ENCODE results near the gene TLR3. TPM values are rescaled to one million over a fixed set of nuclear protein-coding genes. Genes with fewer than 3 reads are reported as not detected.

Gene TLR3
- polyA plus RNA-seq, 3 donors: 2.9 to 3.3 (median 3.2) TPM

GRCh38 chr4:186092296-186092695, 23.3 kb downstream of the TLR3 start:
- no peak overlapping the region for H3K27ac ChIP-seq (ENCODE audit: low read depth, low read length)
- WGBS, 3 donors: 94 to 95% (median 94%) methylated on average over 17 of the region's 17 CpGs

- no peak overlapping the region for H3K27ac ChIP-seq (ENCODE audit: low read depth, low read length)
- 57 to 76% (median 66%) methylated on average over 13 of the region's 13 CpGs for WGBS, 3 donors
Measured at GRCh38 chr4:186095406-186095805, 26.4 kb downstream of the TLR3 start.

- 64 to 84% (median 71%) methylated on average over 9 of the region's 9 CpGs for WGBS, 3 donors
- no peak overlapping the region for H3K27ac ChIP-seq (ENCODE audit: low read depth, low read length)
Measured at GRCh38 chr4:186096681-186097165, 27.8 kb downstream of the TLR3 start.

GRCh38 chr4:186097386-186097785, 28.4 kb downstream of the TLR3 start:
- WGBS, 3 donors: 67 to 84% (median 76%) methylated on average over 5 of the region's 5 CpGs

GRCh38 chr4:186102931-186103330, 34.0 kb downstream of the TLR3 start:
- no peak overlapping the region for H3K27ac ChIP-seq (ENCODE audit: low read depth, low read length)
- WGBS, 3 donors: 90 to 96% (median 91%) methylated on average over 12 of the region's 12 CpGs

More at GRCh38 chr4:186097386-186097785, 28.4 kb downstream of the TLR3 start:
- no peak overlapping the region for H3K27ac ChIP-seq (ENCODE audit: low read depth, low read length)

- 7 to 18% (median 18%) methylated on average over 46 to 57 of the region's 57 CpGs for WGBS, 3 donors
- H3K27ac ChIP-seq (ENCODE audit: low read depth, low read length): no peak within 1 kb of the TSS
Measured at GRCh38 chr4:186104114-186104889, 35.3 kb downstream of the TLR3 start, which contains the start of gene FAM149A. FAM149A (plus strand) TSS chr4:186104704.

GRCh38 chr4:186104890-186105646, 36.1 kb downstream of the TLR3 start:
- H3K27ac ChIP-seq (ENCODE audit: low read depth, low read length): no peak overlapping the region
- WGBS, 3 donors: 1 to 2% (median 1%) methylated on average over 58 to 83 of the region's 83 CpGs

- WGBS, 3 donors: 11 to 24% (median 19%) methylated on average over 16 to 17 of the region's 17 CpGs
Measured at GRCh38 chr4:186105647-186106321, 36.8 kb downstream of the TLR3 start.

GRCh38 chr4:186107947-186108346, 39.0 kb downstream of the TLR3 start:
- no peak overlapping the region for H3K27ac ChIP-seq (ENCODE audit: low read depth, low read length)
- 69 to 82% (median 75%) methylated on average over 4 of the region's 4 CpGs for WGBS, 3 donors

More at GRCh38 chr4:186105647-186106321, 36.8 kb downstream of the TLR3 start:
- no peak overlapping the region for H3K27ac ChIP-seq (ENCODE audit: low read depth, low read length)

GRCh38 chr4:186108391-186108790, 39.4 kb downstream of the TLR3 start:
- H3K27ac ChIP-seq (ENCODE audit: low read depth, low read length): no peak overlapping the region
- WGBS, 3 donors: 83 to 92% (median 87%) methylated on average over 3 of the region's 3 CpGs

- WGBS, 3 donors: 56 to 92% (median 82%) methylated on average over 4 of the region's 4 CpGs
- H3K27ac ChIP-seq (ENCODE audit: low read depth, low read length): no peak overlapping the region
Measured at GRCh38 chr4:186109245-186109644, 40.3 kb downstream of the TLR3 start.

GRCh38 chr4:186116697-186117096, 47.7 kb downstream of the TLR3 start:
- no peak overlapping the region for H3K27ac ChIP-seq (ENCODE audit: low read depth, low read length)
- 64 to 74% (median 72%) methylated on average over 2 of the region's 2 CpGs for WGBS, 3 donors

GRCh38 chr4:186118582-186118981, 49.6 kb downstream of the TLR3 start:
- WGBS, 3 donors: 41 to 70% (median 46%) methylated on average over 7 of the region's 7 CpGs
- no peak overlapping the region for H3K27ac ChIP-seq (ENCODE audit: low read depth, low read length)

- H3K27ac ChIP-seq (ENCODE audit: low read depth, low read length): no peak overlapping the region
Measured at GRCh38 chr4:186121057-186121456, 52.1 kb downstream of the TLR3 start.

GRCh38 chr4:186128842-186129241, 59.9 kb downstream of the TLR3 start:
- WGBS, 3 donors: 93 to 98% (median 93%) methylated on average over 3 of the region's 3 CpGs

More at GRCh38 chr4:186121057-186121456, 52.1 kb downstream of the TLR3 start:
- 80 to 97% (median 94%) methylated on average over 2 of the region's 2 CpGs for WGBS, 3 donors

GRCh38 chr4:186131935-186132334, 63.0 kb downstream of the TLR3 start:
- H3K27ac ChIP-seq (ENCODE audit: low read depth, low read length): no peak overlapping the region
- 71 to 92% (median 91%) methylated on average over 2 of the region's 2 CpGs for WGBS, 3 donors

More at GRCh38 chr4:186128842-186129241, 59.9 kb downstream of the TLR3 start:
- no peak overlapping the region for H3K27ac ChIP-seq (ENCODE audit: low read depth, low read length)

- H3K27ac ChIP-seq (ENCODE audit: low read depth, low read length): no peak overlapping the region
- 31 to 43% (median 33%) methylated on average over 4 of the region's 4 CpGs for WGBS, 3 donors
Measured at GRCh38 chr4:186132577-186133242, 63.8 kb downstream of the TLR3 start.

- H3K27ac ChIP-seq (ENCODE audit: low read depth, low read length): no peak overlapping the region
- WGBS, 3 donors: 68 to 90% (median 69%) methylated on average over 3 of the region's 3 CpGs
Measured at GRCh38 chr4:186134257-186134656, 65.3 kb downstream of the TLR3 start.

Measured in adipose tissue (tissue), 3 donors.